HG02938 (cell line): Measurements from ENCODE around the gene RARRES1.
A peak's percentile ranks its signal among the peaks of the same experiment; 100 is the strongest.
"Not testable (repeated sequence)": the region's sequence is repeated elsewhere in the genome, so short reads cannot be mapped to it uniquely, and the experiment has no call there.

Experiments used
- ATAC-seq: cut with Tn5 transposase; IDR thresholded peaks from one replicate; pipeline ENCODE4 v1.9.1; 2021; ENCODE audit warnings: mild to moderate bottlenecking, moderate library complexity; ENCODE audit not compliant: unreplicated experiment

RARRES1 gene

DNA sequence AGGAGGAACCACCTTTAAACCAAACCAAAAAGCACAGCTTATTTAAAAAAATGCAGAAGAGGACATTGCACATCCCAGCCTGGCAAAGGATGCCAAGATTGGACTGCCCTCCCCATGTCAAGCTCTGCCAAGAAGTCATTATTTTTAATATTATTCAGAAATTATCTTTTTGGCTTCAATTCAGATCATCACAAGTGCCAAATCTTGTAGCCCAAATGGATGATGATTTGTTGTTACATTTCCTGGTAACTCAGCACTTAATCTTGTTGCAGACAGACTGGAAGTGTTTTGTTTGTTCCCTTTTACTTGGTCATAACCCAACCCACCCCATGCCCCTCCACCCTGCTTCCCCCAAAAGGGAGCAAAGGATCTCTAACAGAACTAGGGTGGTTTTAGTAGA lies 31.7 kb downstream of the RARRES1 start:
- ATAC-seq = no peak

DNA sequence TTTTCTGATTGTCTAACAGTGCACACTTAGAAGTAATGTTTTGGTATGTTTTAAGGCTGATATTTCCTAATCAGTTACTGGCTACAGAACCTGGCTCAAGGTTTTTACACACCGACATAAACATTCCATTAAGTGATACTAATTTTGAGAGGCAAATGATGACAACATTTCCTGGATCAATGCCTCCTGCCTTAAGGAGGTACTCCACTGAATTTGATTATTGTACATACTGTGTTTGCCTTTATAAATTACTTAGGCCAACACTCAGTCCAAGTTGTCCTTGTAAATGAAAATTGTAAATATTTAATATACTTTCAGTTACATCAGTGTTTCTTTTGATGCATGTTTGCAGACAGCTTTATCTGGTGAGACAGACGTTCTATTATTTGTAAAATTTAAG lies 35.6 kb downstream of the RARRES1 start:
- ATAC-seq = no peak

DNA sequence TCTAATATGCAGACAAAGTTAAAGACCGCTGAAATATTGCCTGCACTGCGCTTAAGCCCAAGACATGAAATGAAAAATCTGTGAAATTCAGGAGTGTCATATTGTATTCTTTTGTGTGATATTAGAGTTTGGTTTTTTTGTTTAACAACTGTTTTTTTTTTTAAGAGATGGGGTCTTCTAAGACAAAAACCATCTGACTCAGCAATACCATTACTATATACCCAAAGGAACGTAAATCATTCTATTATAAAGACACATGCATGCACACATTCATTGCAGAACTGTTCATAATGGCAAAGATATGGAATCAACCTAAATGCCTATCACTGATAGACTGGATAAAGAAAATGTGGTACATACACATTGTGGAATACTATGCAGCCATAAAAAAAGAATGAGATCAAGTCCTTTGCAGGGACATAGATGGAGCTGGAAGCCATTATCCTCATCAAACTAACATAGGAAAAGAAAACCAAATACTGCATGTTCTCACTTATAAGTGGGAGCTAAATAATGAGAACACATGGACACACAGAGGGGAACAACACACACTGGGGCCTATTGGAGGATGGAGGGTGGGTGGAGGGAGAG lies 38.3 kb downstream of the RARRES1 start:
- ATAC-seq = not testable (repeated sequence)

DNA sequence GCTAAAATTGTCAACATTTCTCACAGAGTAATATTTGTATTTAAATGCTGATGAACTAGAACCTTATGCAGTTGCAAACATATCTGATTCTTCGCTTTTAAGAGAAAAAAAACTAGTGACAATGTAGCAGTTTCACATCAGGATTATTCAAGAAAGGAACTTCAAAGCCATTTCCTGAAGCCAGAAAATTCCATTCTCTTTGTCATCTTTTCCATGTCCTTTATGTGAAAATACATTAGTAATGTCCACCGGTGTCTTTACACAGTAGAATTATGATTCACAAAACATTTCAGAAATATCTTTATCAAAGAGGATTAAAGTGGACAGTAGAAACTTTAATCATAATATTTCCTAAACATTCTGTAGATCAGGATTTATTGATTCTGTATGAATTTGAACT lies 47.1 kb downstream of the RARRES1 start:
- no peak for ATAC-seq

DNA sequence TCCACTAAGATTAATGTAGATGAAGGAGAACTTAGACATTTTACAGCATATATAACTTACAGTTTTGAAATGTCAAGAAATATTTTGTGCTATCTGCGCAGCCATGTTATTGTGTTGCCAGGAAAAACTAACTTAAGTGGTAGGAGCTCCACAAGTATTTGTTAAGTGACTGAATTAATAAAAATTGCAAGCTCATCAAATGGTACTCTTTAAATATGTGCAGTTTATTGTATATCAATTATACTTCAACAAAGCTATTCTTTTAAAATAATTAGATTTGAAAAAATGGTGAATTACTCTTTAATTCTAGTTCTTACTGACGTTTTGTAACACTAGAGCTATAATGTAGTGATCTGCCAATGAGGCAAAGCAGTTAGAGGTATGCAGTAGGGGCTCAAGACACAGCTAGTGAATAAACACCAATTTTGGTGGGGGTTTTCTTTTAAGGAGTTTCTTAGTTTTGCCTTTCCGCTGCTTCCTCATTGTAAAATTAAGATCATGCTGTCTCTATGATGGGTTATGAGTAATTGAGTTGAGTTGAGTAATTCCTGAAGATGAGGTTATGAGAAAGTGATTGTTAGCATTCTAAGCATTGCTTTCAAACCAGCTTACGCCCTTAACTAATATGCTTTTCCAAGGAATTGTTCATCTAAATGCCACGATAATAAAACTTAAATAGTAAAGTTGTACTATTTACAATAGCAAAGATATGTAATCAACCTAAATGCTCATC lies 48.9 kb downstream of the RARRES1 start:
- no peak for ATAC-seq

DNA sequence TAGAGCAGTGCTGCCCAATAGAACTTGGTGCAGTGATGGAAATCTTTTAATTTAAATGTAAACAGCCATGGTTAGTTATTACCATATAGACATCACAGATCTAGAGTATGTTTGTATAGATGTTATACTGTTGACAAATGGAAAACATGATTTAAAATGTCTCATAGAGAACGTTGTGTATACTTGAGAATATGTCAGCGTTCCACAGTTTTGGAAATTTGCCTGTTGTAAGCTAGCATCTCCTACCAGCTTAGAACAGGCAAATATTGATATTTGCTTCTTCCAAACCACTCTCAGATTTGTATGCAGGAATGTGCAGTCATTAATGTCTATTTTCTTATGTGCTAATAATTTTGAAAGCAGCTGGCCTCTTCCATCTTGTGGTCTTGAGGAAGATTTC lies 51.4 kb downstream of the RARRES1 start:
- no peak for ATAC-seq

DNA sequence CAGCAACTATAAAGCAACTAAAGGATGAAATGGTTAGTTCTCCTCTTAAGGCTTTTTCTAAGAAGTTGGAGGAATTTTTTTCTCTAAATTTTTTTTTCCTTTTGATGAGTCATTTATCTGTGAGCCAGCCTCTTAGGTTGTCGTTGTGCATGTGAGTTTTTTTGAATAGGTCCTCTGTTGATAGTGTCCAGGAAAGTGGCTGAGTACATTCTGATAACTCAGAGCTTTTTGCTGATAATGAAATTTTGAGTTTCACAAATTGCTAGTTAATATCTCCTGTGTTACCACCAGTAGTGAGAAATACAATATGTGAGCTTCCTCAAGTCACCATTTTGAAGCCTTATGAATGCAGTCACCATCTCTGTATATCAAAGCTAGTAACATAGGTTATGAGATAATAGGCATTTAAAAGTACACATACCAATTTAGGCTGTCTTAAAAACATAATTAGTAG lies 52.7 kb downstream of the RARRES1 start:
- no peak for ATAC-seq

DNA sequence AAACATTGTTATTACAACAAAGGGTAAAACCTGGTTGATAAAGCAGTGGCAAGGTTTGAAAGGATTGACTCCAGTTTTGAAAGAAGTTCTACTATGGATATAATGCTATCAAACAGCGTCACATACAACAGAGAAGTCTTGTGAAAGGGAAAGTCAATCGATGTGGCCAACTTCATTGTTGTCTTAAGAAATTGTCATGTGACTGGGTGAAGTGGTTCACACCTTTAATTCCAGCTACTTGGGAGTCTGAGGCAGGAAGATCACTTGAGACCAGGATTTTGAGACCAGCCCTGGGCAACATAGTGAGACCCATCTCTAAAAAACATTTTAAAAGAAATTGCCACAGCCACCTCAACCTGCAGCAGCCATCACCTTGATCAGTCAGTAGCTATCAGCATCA lies 53.6 kb downstream of the RARRES1 start:
- no peak for ATAC-seq

DNA sequence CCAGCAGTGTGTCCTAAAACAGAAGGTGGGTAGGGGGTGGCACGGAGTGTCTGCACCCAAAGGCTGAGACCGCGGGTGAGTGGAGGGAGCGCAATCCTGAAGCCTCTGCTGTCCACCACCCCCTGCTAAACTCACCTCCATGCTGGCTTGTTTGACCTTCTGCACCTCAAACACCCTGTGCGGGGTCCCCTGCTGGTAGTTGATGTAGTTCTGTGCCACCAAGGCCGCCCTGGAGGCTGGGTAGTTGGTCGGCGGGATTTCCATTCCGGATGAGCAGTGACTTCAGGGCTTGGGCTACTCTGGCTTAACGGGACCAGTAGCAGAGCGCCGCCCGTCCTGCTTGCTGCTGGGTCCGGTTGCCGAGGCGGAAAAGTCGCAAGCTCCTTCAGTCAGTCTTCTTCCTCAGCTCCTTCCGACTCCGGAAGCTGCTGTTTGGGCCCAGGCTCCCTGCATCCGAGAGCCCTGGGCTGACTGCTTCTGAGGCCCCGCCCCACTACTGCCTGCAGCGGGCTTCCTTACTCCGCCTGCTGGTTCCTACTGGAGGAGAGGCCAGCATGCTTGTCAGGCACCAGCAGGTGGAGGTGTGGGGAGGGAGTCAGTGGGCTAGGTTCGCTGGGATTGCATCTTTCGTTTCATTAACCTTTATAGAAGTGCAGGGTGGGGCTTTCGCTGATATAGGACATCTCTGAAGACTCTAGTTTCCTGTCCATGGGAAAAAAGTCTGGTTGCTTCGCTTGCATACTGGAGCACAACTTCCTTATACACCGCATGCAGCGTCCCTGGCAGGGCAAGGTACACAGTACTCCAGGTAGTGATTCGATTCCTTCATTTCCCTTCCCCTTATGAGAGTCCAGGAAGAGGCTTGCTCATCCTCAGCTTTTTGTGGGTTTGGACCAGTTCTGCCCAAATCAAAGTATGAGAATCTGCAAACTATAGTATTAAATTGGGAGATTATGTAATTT lies 59.8 kb downstream of the RARRES1 start, which contains the start of gene LXN:
Gene LXN (minus strand): TSS at position 434 of the 962 bp plus-strand sequence. CDS start 170 bp downstream, at position 264.
- peak; percentile 99 for ATAC-seq

DNA sequence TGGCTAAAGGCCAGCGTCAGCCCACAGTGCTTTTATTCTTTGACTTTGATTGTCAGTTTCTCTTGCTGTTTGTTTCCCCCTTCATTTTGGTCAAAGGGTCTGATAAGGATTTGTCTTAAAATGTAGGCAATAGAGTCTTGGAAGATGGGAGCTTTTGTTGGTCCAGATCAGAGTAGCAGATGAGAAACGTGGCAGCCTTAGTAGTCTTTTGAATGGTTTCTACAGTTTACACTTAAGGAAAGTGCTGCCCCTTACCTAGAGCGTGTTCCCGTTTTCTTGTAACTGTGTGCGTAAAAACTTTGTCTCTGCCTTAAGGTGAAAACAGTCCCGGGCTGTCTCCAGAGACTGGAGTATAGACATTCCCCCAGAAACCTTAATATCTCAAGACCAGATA lies 60.4 kb downstream of the RARRES1 start:
- no peak for ATAC-seq

DNA sequence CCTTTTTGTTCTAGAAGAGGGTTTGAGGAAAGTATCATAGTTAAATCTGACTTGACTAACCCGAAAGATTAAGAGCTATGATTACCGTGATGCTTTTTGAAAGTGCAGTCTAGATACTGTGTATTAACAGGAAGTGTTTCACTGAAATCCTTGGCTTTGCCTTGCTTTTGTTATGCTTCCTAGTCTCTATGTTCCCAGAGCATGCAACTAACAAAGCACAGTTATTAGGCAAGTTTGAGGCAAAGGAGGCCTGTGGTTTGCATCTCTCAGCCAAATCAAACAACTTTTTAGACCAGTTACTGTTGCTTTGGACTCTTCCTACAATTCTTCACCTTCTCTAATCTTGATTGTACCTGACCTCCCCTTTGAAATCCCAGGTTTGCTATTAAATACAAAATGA lies 63.8 kb downstream of the RARRES1 start:
- ATAC-seq = no peak

DNA sequence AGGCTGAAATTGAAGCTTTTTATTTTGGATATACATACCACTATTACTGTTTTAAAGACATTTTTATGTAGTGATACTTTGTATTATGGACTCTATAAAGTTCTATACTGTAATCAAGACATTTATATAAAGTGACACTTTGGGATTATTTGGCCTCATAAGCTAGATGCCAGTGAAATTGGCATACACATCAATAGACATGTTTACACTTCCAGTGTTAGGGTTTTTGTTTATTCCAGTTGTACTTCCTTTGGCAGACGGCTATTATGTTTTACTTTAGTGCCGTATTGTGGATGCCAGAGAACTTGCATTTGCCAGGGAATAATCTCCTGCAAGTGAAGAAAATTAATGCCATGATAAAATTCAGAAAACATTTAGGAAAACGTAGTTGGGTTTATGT lies 65.8 kb downstream of the RARRES1 start:
- ATAC-seq = no peak

DNA sequence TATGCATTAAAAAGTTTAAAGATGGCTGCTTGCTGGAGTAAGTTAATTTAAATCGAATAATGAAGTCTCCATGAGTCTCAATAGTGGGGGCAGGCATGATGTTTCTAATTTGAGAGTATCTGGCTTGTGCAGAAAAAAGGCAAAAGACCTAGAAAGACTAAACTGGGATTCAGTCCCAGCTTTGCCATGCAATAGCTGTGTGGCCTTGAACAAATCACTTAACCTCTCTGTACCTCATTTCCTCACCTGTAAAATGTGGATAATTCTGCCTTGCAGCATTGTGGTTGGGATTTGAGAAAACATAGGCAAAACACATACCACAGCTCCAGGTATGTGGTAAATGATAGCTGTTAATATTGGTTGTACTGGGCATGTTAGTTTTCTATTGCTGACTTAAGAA lies 68.4 kb downstream of the RARRES1 start:
- no peak for ATAC-seq

DNA sequence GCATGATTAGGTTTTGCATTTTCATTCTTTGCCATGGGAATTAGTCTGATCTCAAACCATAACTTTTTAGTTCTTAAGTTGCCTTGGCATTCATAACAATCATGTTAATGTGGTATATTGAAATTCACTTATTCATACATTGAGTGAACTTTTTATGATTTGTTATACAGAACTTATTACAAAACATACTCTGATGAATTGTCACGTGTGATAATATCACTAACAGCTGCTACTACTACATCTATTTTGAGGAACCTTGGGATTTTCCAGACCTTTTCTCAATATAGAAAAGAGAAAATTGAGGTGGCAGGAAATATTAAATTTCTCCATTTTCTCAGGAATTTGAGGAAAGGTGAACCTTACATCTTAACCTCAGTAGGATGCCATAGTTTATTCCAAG lies 69.0 kb downstream of the RARRES1 start:
- no peak for ATAC-seq

DNA sequence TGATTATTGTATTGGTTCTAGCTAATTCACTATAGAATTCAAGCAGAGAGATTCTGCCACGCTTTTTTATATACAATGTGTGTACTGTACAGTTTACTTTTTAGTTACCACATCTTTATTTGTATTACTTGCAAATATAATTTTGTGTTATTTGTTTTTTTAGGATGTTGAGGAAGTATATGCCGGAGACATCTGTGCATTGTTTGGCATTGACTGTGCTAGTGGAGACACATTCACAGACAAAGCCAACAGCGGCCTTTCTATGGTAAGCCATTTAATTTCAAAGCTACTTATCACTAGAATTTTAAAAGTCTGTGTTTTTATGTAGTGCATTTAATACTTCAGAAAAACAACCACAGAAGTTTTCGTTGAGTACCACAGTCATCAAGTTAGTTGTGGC lies 71.5 kb downstream of the RARRES1 start:
- no peak for ATAC-seq

DNA sequence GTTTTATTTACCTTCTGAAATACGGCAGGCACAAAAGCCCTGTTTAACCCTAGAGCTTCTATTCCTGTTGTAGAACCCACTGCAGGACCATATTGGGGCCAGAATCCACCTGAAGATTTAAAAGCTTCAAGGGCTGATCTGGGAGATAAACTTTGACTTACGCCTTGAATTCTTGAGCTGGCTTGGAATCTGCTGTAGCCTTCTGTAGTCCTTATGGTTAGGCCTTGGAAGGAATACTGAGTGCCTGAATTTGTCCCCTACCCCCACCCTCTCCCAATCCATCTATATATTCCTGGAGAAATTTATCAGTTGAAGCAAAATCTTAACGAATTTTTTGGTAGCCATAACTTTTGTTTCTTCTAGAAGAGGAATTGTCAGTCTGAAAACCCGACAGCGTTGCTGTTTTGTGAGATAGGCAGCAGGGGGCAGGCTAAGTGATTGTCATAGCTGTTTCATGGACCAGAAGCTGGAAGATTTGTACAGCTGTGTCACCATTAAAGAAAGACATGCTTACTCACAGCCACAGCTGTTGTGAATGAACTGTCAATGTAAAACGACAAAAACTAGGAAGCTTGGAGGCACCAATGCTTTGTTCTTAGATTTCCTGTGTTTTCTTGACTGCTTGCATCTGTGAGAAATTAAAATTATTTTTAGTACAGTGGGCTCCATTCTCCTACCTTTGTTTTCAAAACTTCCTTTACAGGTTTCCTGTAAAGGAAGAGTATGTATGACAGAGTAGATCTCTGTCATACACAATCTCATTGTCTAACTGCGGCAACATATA lies 72.6 kb downstream of the RARRES1 start:
- peak; percentile 95 for ATAC-seq

DNA sequence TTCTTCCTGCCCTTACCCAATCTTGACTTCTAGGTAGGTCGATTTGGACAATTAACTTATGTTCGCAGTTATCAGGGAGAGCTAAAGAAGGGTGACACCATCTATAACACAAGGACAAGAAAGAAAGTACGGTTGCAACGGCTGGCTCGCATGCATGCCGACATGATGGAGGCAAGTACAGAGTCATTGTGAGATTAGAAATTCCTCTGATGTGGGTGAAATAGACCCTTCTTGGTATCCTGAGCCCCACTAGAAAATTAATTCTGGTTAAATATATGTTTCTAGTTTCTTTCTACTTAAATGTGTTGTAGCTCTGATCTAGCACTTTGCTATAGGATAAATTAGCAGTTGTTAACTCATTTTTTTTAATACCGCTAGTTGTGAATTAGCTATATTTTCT lies 73.4 kb downstream of the RARRES1 start:
- ATAC-seq = no peak

DNA sequence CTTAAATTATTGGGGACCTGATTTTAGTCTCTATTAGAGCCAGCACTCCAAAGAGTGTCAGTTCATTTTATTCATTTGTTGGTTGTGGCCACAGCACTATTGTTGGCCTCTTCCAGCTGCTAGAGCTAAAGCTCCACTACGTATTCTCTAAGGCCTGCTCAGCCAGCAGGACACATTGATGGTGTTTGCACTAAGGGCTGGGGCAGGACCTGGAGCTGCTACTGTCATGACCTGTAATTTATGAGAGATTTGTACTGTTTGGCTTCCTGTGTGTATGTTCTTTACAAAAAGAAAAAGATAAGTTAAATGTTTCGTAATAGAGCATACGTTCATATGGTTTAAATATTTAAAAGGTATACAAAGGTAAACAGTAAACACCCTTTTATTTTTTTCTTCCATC lies 79.8 kb downstream of the RARRES1 start:
- ATAC-seq = no peak

DNA sequence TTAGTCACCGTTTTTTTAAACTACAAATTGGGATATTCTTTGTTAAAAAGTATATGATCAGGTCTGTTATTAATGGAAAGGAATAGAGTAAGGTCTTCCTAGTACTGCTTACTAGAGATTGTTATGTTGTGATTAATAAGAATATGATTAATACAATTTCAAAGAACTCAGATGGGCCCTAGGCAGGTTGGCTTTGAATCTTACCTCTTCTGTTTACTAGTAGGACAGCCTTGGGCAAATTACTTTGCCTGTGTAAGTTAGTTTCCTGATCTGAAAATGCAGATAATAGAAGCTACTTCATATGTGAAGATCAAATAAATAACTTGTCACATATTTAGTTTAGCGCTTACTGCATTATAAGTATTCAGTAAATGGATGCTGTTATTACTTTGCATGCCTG lies 81.1 kb downstream of the RARRES1 start:
- ATAC-seq = no peak

DNA sequence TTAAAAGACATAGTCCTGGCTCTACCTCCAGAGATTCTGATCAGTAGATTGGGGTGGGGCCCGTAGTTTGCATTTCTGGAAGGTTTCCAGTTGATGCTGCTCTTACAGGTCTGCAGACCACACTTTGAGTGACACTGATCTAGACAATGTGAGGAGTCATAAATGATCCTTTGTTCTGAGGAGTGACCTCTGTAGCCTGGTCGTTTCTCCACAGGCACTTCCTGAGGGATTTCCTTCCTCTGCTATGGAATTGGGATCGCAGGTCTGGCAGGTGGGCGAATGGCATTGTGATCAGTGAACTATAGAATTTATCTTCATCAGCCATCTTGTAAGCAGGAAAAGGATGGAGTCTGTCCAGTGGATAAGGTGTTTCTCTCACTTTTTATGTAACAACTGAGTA lies 82.5 kb downstream of the RARRES1 start:
- no peak for ATAC-seq
